ENCODE results near the gene RSPH1. TPM values are rescaled to one million over a fixed set of nuclear protein-coding genes. Genes with fewer than 3 reads are reported as not detected.

RSPH1 gene
- total RNA-seq, 1 donor from 2014 or later = not detected

GRCh38 chr21:42467140-42467983 is 28.7 kb downstream of the RSPH1 start:
- H3K9me3 ChIP-seq = no peaks in the 10 kb centered on the region
- H3K36me3 ChIP-seq = no peaks in the 10 kb centered on the region
- TF ChIP-seq, protein P1, sequence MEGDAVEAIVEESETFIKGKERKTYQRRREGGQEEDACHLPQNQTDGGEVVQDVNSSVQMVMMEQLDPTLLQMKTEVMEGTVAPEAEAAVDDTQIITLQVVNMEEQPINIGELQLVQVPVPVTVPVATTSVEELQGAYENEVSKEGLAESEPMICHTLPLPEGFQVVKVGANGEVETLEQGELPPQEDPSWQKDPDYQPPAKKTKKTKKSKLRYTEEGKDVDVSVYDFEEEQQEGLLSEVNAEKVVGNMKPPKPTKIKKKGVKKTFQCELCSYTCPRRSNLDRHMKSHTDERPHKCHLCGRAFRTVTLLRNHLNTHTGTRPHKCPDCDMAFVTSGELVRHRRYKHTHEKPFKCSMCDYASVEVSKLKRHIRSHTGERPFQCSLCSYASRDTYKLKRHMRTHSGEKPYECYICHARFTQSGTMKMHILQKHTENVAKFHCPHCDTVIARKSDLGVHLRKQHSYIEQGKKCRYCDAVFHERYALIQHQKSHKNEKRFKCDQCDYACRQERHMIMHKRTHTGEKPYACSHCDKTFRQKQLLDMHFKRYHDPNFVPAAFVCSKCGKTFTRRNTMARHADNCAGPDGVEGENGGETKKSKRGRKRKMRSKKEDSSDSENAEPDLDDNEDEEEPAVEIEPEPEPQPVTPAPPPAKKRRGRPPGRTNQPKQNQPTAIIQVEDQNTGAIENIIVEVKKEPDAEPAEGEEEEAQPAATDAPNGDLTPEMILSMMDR (IDR thresholded peaks at IDR 0.05) = no peak
- no peak overlapping the region for H3K4me3 ChIP-seq
- no peak overlapping the region for H3K27ac ChIP-seq
- H3K27me3 ChIP-seq = no peaks in the 10 kb centered on the region
- no peaks in the 10 kb centered on the region for H3K4me1 ChIP-seq
- intact Hi-C loops (cut with DNase I) = no loop called here
- DNase-seq (ENCODE audit: low spot score in 2 of 2) = no peak

DNA sequence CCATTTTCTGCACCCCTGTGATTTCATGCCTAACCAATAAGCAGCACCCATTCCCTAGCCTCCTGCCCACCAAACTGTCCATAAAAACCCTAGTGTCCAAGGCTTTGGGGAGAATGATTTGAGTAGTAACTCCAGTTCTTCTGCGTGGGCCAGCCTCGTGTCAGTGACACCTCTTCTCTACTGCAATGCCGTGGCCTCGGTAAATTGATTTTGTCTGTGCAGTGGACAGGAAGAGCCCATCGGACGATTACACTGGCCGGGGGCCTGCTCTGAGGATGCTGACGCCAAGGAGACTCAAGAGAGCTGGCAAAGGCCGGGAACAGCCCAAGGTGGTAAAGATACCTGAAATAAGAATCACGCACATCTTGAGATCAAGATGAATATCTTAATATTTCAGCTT is 29.3 kb downstream of the RSPH1 start:
- H3K9me3 ChIP-seq = no peaks in the 10 kb centered on the region
- H3K27me3 ChIP-seq = no peaks in the 10 kb centered on the region
- H3K36me3 ChIP-seq = no peaks in the 10 kb centered on the region
- H3K4me3 ChIP-seq = no peak overlapping the region
- no peak overlapping the region for H3K27ac ChIP-seq
- intact Hi-C loops (cut with DNase I) = no loop called here
- no peaks in the 10 kb centered on the region for H3K4me1 ChIP-seq
- no peak for DNase-seq (ENCODE audit: low spot score in 2 of 2)
- TF ChIP-seq, protein P1 (IDR thresholded peaks at IDR 0.05) = no peak

DNA sequence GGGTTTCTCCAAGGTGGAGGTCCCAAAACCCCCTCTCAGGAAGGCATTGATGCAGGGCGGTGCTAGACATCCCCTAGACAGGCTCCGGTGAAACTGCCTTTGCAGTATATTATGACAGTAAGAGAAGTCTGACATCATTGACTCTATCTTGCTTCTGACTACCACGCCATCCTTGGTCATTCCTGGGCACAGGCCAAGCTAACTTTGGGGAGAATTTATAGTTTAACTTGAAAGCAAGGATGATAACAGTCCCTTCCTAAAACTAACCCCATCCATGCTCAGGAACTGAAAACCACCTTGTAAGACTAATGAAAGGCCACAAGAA is 30.3 kb downstream of the RSPH1 start:
- TF ChIP-seq, protein P1 (IDR thresholded peaks at IDR 0.05) = no peak
- intact Hi-C loops (cut with DNase I) = no loop called here
- DNase-seq (ENCODE audit: low spot score in 2 of 2) = no peak
- Histone ChIP-seq H3K4me3 (no peak overlapping the region), H3K9me3 (no peaks in the 10 kb centered on the region), H3K4me1 (no peaks in the 10 kb centered on the region), H3K27me3 (no peaks in the 10 kb centered on the region), H3K27ac (no peak overlapping the region), H3K36me3 (no peaks in the 10 kb centered on the region)

GRCh38 chr21:42465008-42465802 is 30.8 kb downstream of the RSPH1 start:
- H3K9me3 ChIP-seq = no peaks in the 10 kb centered on the region
- no peaks in the 10 kb centered on the region for H3K4me1 ChIP-seq
- no peaks in the 10 kb centered on the region for H3K27me3 ChIP-seq
- intact Hi-C loops (cut with DNase I) = no loop called here
- H3K36me3 ChIP-seq = no peaks in the 10 kb centered on the region
- H3K4me3 ChIP-seq = no peak overlapping the region
- no peak overlapping the region for H3K27ac ChIP-seq
- TF ChIP-seq, protein P1 (IDR thresholded peaks at IDR 0.05) = no peak
- no peak for DNase-seq (ENCODE audit: low spot score in 2 of 2)

DNA sequence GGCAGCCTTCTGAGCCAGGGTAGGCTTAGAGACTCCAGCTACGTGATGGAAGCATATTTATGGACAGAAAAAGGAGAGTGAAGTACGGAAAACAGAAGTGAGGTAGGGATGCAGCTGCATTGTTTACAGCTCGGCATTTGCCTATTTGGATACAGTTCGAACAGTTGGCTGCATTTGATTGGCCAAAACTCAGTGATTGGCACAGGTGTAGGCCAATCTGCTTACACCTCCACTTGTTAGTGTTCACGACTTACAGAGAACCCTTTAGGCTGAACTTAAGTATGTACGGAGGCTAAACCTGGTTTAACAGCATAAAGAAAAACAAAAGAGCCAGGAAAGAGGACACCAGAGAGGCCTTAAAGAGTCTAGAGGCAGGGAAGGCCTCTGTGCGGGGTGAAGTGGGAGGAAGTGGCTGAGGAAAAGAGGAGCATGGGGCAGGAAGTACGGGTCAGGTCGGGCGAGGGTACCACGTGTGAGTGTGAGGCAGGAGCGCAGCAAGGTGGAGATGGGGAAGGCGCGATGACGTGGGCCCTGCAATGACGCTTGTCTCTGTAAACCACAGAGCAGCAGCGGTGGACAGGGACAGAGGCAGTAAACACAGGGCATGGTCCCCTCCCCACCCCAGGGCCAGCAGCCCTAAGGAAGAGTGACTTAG is 32.0 kb downstream of the RSPH1 start:
- Histone ChIP-seq H3K27ac (no peak overlapping the region), H3K36me3 (no peaks in the 10 kb centered on the region), H3K4me1 (no peaks in the 10 kb centered on the region), H3K4me3 (no peak overlapping the region), H3K27me3 (no peaks in the 10 kb centered on the region), H3K9me3 (no peaks in the 10 kb centered on the region)
- DNase-seq (ENCODE audit: low spot score in 2 of 2) = no peak
- intact Hi-C loops (cut with DNase I) = no loop called here
- TF ChIP-seq, protein P1 (IDR thresholded peaks at IDR 0.05) = no peak
